ENCODE results near the gene RSPO4.

DNA sequence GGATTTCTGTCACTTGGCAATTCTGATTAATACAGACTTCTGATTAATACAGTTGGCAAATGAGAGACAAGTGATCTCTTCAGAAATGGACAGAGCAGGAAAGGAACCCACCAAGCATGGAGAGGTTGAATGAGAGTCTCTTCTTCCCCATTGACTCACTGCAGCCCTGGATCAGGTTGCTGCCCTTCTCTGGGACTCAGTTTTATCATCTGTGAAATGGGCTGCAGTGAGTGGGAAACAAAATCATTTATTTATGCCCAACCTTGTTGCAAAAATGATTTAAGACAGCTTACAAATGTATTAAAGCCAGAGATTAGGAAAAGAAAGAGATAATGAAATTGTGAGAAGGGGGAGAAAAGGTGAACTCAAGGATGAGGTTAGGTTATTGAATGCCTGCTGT is 20.8 kb upstream of the RSPO4 start:
- TF ChIP-seq CEBPB (IDR thresholded peaks at IDR 0.05), result no peak
- TF ChIP-seq, protein P1, sequence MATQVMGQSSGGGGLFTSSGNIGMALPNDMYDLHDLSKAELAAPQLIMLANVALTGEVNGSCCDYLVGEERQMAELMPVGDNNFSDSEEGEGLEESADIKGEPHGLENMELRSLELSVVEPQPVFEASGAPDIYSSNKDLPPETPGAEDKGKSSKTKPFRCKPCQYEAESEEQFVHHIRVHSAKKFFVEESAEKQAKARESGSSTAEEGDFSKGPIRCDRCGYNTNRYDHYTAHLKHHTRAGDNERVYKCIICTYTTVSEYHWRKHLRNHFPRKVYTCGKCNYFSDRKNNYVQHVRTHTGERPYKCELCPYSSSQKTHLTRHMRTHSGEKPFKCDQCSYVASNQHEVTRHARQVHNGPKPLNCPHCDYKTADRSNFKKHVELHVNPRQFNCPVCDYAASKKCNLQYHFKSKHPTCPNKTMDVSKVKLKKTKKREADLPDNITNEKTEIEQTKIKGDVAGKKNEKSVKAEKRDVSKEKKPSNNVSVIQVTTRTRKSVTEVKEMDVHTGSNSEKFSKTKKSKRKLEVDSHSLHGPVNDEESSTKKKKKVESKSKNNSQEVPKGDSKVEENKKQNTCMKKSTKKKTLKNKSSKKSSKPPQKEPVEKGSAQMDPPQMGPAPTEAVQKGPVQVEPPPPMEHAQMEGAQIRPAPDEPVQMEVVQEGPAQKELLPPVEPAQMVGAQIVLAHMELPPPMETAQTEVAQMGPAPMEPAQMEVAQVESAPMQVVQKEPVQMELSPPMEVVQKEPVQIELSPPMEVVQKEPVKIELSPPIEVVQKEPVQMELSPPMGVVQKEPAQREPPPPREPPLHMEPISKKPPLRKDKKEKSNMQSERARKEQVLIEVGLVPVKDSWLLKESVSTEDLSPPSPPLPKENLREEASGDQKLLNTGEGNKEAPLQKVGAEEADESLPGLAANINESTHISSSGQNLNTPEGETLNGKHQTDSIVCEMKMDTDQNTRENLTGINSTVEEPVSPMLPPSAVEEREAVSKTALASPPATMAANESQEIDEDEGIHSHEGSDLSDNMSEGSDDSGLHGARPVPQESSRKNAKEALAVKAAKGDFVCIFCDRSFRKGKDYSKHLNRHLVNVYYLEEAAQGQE (IDR thresholded peaks at IDR 0.05; ENCODE audit: low read depth), result no peak

All from Ishikawa (cell line).